CD4-positive, alpha-beta T cell treated with Interleukin-1 beta for 1 hour (primary cell): ENCODE measurements around the gene C1QTNF2.

Source experiments
- DNase-seq, 2 donors: peaks; one replicate each; pipeline ENCODE4 v3.0.0-alpha.2; 2020 to 2022

C1QTNF2 gene

GRCh38 chr5:160369990-160370712, at the start of gene C1QTNF2:
C1QTNF2 (minus strand) TSS chr5:160370626; CDS start chr5:160355011, 15,615 bp downstream.
- DNase-seq = no peak

- no peak for DNase-seq
Observed at GRCh38 chr5:160420331-160420610, 49.8 kb upstream of the C1QTNF2 start.

- DNase-seq = no peak
Observed at GRCh38 chr5:160419458-160420330, 49.3 kb upstream of the C1QTNF2 start.

GRCh38 chr5:160418561-160419457, 48.4 kb upstream of the C1QTNF2 start, which contains the start of gene SLU7:
SLU7 (minus strand) TSS chr5:160419081; CDS start chr5:160415294, 3,787 bp downstream.
- peak; percentile 94 for DNase-seq

GRCh38 chr5:160399402-160400353, 29.3 kb upstream of the C1QTNF2 start, which contains the start of gene FAM200C:
FAM200C (minus strand) TSS chr5:160400054; CDS start chr5:160395490, 4,564 bp downstream.
- DNase-seq = peak; percentile 76 to 81

GRCh38 chr5:160398806-160399205, 28.4 kb upstream of the C1QTNF2 start:
- DNase-seq = no peak

GRCh38 chr5:160397492-160397891, 27.1 kb upstream of the C1QTNF2 start:
- DNase-seq = no peak

GRCh38 chr5:160395111-160395510, 24.7 kb upstream of the C1QTNF2 start:
- no peak for DNase-seq

- DNase-seq = peak in 1 of 2 donors; percentile 31
Observed at GRCh38 chr5:160390787-160391696, 20.6 kb upstream of the C1QTNF2 start.

GRCh38 chr5:160387445-160387844, 17.0 kb upstream of the C1QTNF2 start:
- DNase-seq = no peak

GRCh38 chr5:160385496-160385895, 15.1 kb upstream of the C1QTNF2 start:
- DNase-seq = no peak

- DNase-seq = no peak
Observed at GRCh38 chr5:160384681-160385080, 14.3 kb upstream of the C1QTNF2 start.

- DNase-seq = no peak
Observed at GRCh38 chr5:160382346-160382745, 11.9 kb upstream of the C1QTNF2 start.

- DNase-seq = no peak
Observed at GRCh38 chr5:160380041-160380440, 9.6 kb upstream of the C1QTNF2 start.

GRCh38 chr5:160379511-160379910, 9.1 kb upstream of the C1QTNF2 start:
- no peak for DNase-seq

- no peak for DNase-seq
Observed at GRCh38 chr5:160378330-160378729, 7.9 kb upstream of the C1QTNF2 start.

GRCh38 chr5:160377651-160378050, 7.2 kb upstream of the C1QTNF2 start:
- DNase-seq = no peak

GRCh38 chr5:160376416-160376815, 6.0 kb upstream of the C1QTNF2 start:
- no peak for DNase-seq

- no peak for DNase-seq
Observed at GRCh38 chr5:160375701-160376100, 5.3 kb upstream of the C1QTNF2 start.

GRCh38 chr5:160375166-160375565, 4.7 kb upstream of the C1QTNF2 start:
- DNase-seq = no peak

GRCh38 chr5:160371294-160371693, 868 bp upstream of the C1QTNF2 start:
- no peak for DNase-seq
